ENCODE measurements around the gene PDE12.

Gene PDE12

GRCh38 chr3:57555738-57556458 is at the start of gene PDE12:
Gene PDE12, plus strand, starts transcription at chr3:57556274. Its CDS starts 106 bp downstream, at chr3:57556380.
- in situ Hi-C loops (cut with MboI; ENCODE audit: low sequenced_read_pairs): no loop called here

- in situ Hi-C loops (cut with MboI; ENCODE audit: low sequenced_read_pairs): no loop called here
Observed at GRCh38 chr3:57512166-57512565, 43.9 kb upstream of the PDE12 start.

GRCh38 chr3:57518276-57518915 is 37.7 kb upstream of the PDE12 start:
- in situ Hi-C loops (cut with MboI; ENCODE audit: low sequenced_read_pairs): no loop called here

- in situ Hi-C loops (cut with MboI; ENCODE audit: low sequenced_read_pairs): no loop called here
Observed at GRCh38 chr3:57530071-57530608, 25.9 kb upstream of the PDE12 start.

GRCh38 chr3:57538465-57538864 is 17.6 kb upstream of the PDE12 start:
- in situ Hi-C loops (cut with MboI; ENCODE audit: low sequenced_read_pairs): no loop called here

GRCh38 chr3:57544181-57545125 is 11.6 kb upstream of the PDE12 start, which contains the start of gene DNAH12:
Gene DNAH12, minus strand, starts transcription at chr3:57544344. Its CDS starts 1,474 bp downstream, at chr3:57542870.
- in situ Hi-C loops (cut with MboI; ENCODE audit: low sequenced_read_pairs): no loop called here

- in situ Hi-C loops (cut with MboI; ENCODE audit: low sequenced_read_pairs): no loop called here
Observed at GRCh38 chr3:57545636-57546268, 10.3 kb upstream of the PDE12 start.

- in situ Hi-C loops (cut with MboI; ENCODE audit: low sequenced_read_pairs): no loop called here
Observed at GRCh38 chr3:57546616-57547015, 9.5 kb upstream of the PDE12 start.

GRCh38 chr3:57555306-57555705 is 768 bp upstream of the PDE12 start:
- in situ Hi-C loops (cut with MboI; ENCODE audit: low sequenced_read_pairs): no loop called here

- in situ Hi-C loops (cut with MboI; ENCODE audit: low sequenced_read_pairs): no loop called here
Observed at GRCh38 chr3:57556459-57557084, 498 bp downstream of the PDE12 start.

GRCh38 chr3:57557085-57557537 is 1.0 kb downstream of the PDE12 start:
- in situ Hi-C loops (cut with MboI; ENCODE audit: low sequenced_read_pairs): no loop called here

- in situ Hi-C loops (cut with MboI; ENCODE audit: low sequenced_read_pairs): no loop called here
Observed at GRCh38 chr3:57559526-57559925, 3.5 kb downstream of the PDE12 start.

GRCh38 chr3:57569859-57570450 is 13.9 kb downstream of the PDE12 start:
- in situ Hi-C loops (cut with MboI; ENCODE audit: low sequenced_read_pairs): no loop called here

GRCh38 chr3:57570878-57571277 is 14.8 kb downstream of the PDE12 start:
- in situ Hi-C loops (cut with MboI; ENCODE audit: low sequenced_read_pairs): no loop called here

- in situ Hi-C loops (cut with MboI; ENCODE audit: low sequenced_read_pairs): no loop called here
Observed at GRCh38 chr3:57572096-57572495, 16.0 kb downstream of the PDE12 start.

GRCh38 chr3:57575966-57576626 is 20.0 kb downstream of the PDE12 start:
- in situ Hi-C loops (cut with MboI; ENCODE audit: low sequenced_read_pairs): no loop called here

- in situ Hi-C loops (cut with MboI; ENCODE audit: low sequenced_read_pairs): no loop called here
Observed at GRCh38 chr3:57577801-57578200, 21.7 kb downstream of the PDE12 start.

- in situ Hi-C loops (cut with MboI; ENCODE audit: low sequenced_read_pairs): no loop called here
Observed at GRCh38 chr3:57582474-57583168, 26.5 kb downstream of the PDE12 start.

GRCh38 chr3:57583544-57583943 is 27.5 kb downstream of the PDE12 start:
- in situ Hi-C loops (cut with MboI; ENCODE audit: low sequenced_read_pairs): no loop called here
